H1 (cell line): ENCODE results near the gene CALML4. TPM values are rescaled to one million over a fixed set of nuclear protein-coding genes. Genes with fewer than 3 reads are reported as not detected.

Experiments used
- CTCF ChIA-PET: fragments of 300-600 bp; sonication (Branson Sonifier 250); formaldehyde crosslinking; loops from one replicate; lab custom pipeline; 2021; ENCODE audit not compliant: partially characterized antibody; lab: Charles Lee
- POLR2A ChIA-PET: fragments of 300-600 bp; sonication (Branson Sonifier 250); formaldehyde crosslinking; loops from one replicate; lab custom pipeline; 2021; ENCODE audit warnings: inconsistent platforms; ENCODE audit not compliant: partially characterized antibody; lab: Charles Lee
- DNase-seq, 2 experiments: peaks; one replicate each; pipeline versions ENCODE4 v3.0.0 to v3.0.0-alpha.2; 2010 to 2022; ENCODE audit warnings: low spot score in 2 of 2, low read depth in 1 of 2, mixed read lengths in 1 of 2
- FAIRE-seq: peaks from 2 replicates; lab custom pipeline; 2011; peaks lifted over from hg19 to GRCh38; lab: Jason Lieb, UNC
- H2AFZ ChIP-seq: 2 replicates; pipeline ENCODE4 v1.8.1; 2012; ENCODE audit warnings: low read length, inconsistent platforms
- H2AK5ac ChIP-seq: 2 replicates; pipeline ENCODE4 v1.6.1; 2013; ENCODE audit warnings: low read depth, low read length
- H2BK120ac ChIP-seq: replicated peaks from 2 replicates; pipeline ENCODE3; 2013; ENCODE audit warnings: low read depth, low read length, inconsistent platforms
- H2BK12ac ChIP-seq: 2 replicates; pipeline ENCODE4 v1.6.1; 2013; ENCODE audit warnings: low read depth, low read length
- H2BK15ac ChIP-seq: 2 replicates; pipeline ENCODE4 v1.6.1; 2013; ENCODE audit warnings: low read length
- H2BK20ac ChIP-seq: 2 replicates; pipeline ENCODE4 v1.6.1; 2013; ENCODE audit warnings: low read length
- H2BK5ac ChIP-seq: 2 replicates; pipeline ENCODE4 v1.6.1; 2013; ENCODE audit warnings: low read depth, low read length
- H3K14ac ChIP-seq: 2 replicates; pipeline ENCODE4 v1.6.1; 2013; ENCODE audit warnings: inconsistent platforms; ENCODE audit not compliant: insufficient read length
- H3K18ac ChIP-seq: 2 replicates; pipeline ENCODE4 v1.6.1; 2013; ENCODE audit warnings: low read length; ENCODE audit errors: extremely low read depth
- H3K23ac ChIP-seq: 2 replicates; pipeline ENCODE4 v1.6.1; 2013; ENCODE audit warnings: inconsistent platforms; ENCODE audit not compliant: insufficient read length
- H3K23me2 ChIP-seq: 2 replicates; pipeline ENCODE4 v1.6.1; 2013; ENCODE audit warnings: low read depth, low read length
- H3K27ac ChIP-seq: 2 replicates; pipeline ENCODE4 v1.6.1; 2011; ENCODE audit warnings: low read depth, low read length, inconsistent platforms
- H3K27me3 ChIP-seq, 4 experiments: replicated peaks in 1 of 4; 1 replicate in 1 of 4; 2 replicates in 3 of 4; pipeline versions ENCODE4 v1.6.1 to v1.8.1; 2011 to 2013; ENCODE audit warnings: low read length in 3 of 4, mild to moderate bottlenecking in 3 of 4, inconsistent platforms in 2 of 4, mixed read lengths in 2 of 4, moderate library complexity in 1 of 4; ENCODE audit not compliant: control insufficient read depth in 3 of 4, insufficient read depth in 3 of 4; ENCODE audit errors: extremely low read depth in 1 of 4
- H3K36me3 ChIP-seq, 4 experiments: 2 replicates each; pipeline versions ENCODE4 v1.6.1 to v1.8.1; 2011 to 2013; ENCODE audit warnings: mild to moderate bottlenecking in 4 of 4, low read length in 3 of 4, moderate library complexity in 2 of 4, control low read depth in 1 of 4, inconsistent platforms in 1 of 4; ENCODE audit not compliant: insufficient read depth in 4 of 4, control insufficient read depth in 2 of 4
- H3K4ac ChIP-seq: replicated peaks from 2 replicates; pipeline ENCODE3; 2013; ENCODE audit warnings: low read length, low read depth, mixed read lengths, inconsistent platforms; ENCODE audit not compliant: insufficient read length
- H3K4me1 ChIP-seq, 4 experiments: replicated peaks in 1 of 4; 1 replicate in 1 of 4; 2 replicates in 3 of 4; pipeline versions ENCODE4 v1.6.1 to v1.8.1; 2011 to 2013; ENCODE audit warnings: low read length in 3 of 4, inconsistent platforms in 2 of 4, mixed read lengths in 1 of 4; ENCODE audit not compliant: insufficient read depth in 4 of 4, control insufficient read depth in 3 of 4
- H3K4me2 ChIP-seq, 2 experiments: 2 replicates each; pipeline versions ENCODE4 v1.6.1 to v1.8.1; 2011 to 2013; ENCODE audit warnings: low read depth in 2 of 2, low read length in 2 of 2, control low read depth in 1 of 2, inconsistent platforms in 1 of 2, mild to moderate bottlenecking in 1 of 2; ENCODE audit not compliant: insufficient read depth in 1 of 2
- H3K4me3 ChIP-seq, 4 experiments: fragments of 200-600, 300-600 bp in 1 of 4; sonication (generic), shearing (Covaris generic), sonication (Bioruptor Twin) in 1 of 4; 2 replicates each; pipeline versions ENCODE4 v1.5.1 to v1.8.1; 2011 to 2016; ENCODE audit warnings: low read length in 4 of 4, low read depth in 3 of 4, control low read depth in 2 of 4, inconsistent platforms in 2 of 4, mild to moderate bottlenecking in 2 of 4, mixed read lengths in 1 of 4, moderate library complexity in 1 of 4; ENCODE audit not compliant: insufficient read depth in 2 of 4; ENCODE audit errors: extremely low read depth in 1 of 4
- H3K56ac ChIP-seq: replicated peaks from 2 replicates; pipeline ENCODE3; 2013; ENCODE audit warnings: low read depth, mild to moderate bottlenecking, mixed read lengths, low read length, inconsistent platforms; ENCODE audit not compliant: insufficient read length
- H3K79me1 ChIP-seq: 2 replicates; pipeline ENCODE4 v1.6.1; 2013; ENCODE audit warnings: low read depth, low read length, control low read depth
- H3K79me2 ChIP-seq, 2 experiments: 2 replicates each; pipeline versions ENCODE4 v1.6.1 to v1.8.1; 2012 to 2013; ENCODE audit warnings: low read length in 2 of 2, mild to moderate bottlenecking in 2 of 2, inconsistent platforms in 1 of 2; ENCODE audit not compliant: insufficient read depth in 2 of 2, control insufficient read depth in 1 of 2
- H3K9ac ChIP-seq, 4 experiments: replicated peaks in 1 of 4; 1 replicate in 1 of 4; 2 replicates in 3 of 4; pipeline versions ENCODE4 v1.6.1 to v1.8.1; 2011 to 2013; ENCODE audit warnings: low read depth in 3 of 4, low read length in 3 of 4, control low read depth in 2 of 4, mild to moderate bottlenecking in 2 of 4, moderate library complexity in 2 of 4, inconsistent platforms in 1 of 4; ENCODE audit errors: extremely low read depth in 1 of 4
- H3K9me3 ChIP-seq, 2 experiments: 2 replicates each; pipeline versions ENCODE4 v1.6.1 to v1.8.1; 2012 to 2013; ENCODE audit warnings: mild to moderate bottlenecking in 2 of 2, moderate library complexity in 2 of 2, control low read depth in 1 of 2, inconsistent platforms in 1 of 2, low read depth in 1 of 2, low read length in 1 of 2, mixed read lengths in 1 of 2; ENCODE audit not compliant: insufficient read depth in 2 of 2
- H4K20me1 ChIP-seq, 2 experiments: replicated peaks in 1 of 2; 2 replicates each; pipeline versions ENCODE3 to v1.8.1; 2011 to 2013; ENCODE audit warnings: inconsistent platforms in 2 of 2, low read length in 2 of 2, mild to moderate bottlenecking in 1 of 2; ENCODE audit not compliant: insufficient read depth in 2 of 2, control insufficient read depth in 1 of 2
- H4K5ac ChIP-seq: 2 replicates; pipeline ENCODE4 v1.6.1; 2013; ENCODE audit warnings: low read length, low read depth, mixed read lengths, inconsistent platforms; ENCODE audit not compliant: insufficient read length
- H4K8ac ChIP-seq: 2 replicates; pipeline ENCODE4 v1.8.0; 2013; ENCODE audit warnings: mild to moderate bottlenecking, moderate library complexity, low read length, inconsistent platforms; ENCODE audit not compliant: insufficient read depth; ENCODE audit errors: extremely low read depth
- H4K91ac ChIP-seq: replicated peaks from 2 replicates; pipeline ENCODE3; 2013; ENCODE audit warnings: low read length, mixed read lengths, inconsistent platforms; ENCODE audit not compliant: insufficient read length
- TEAD4 ChIP-seq: IDR thresholded peaks from 2 replicates; pipeline ENCODE4 v1.6.1; 2012; ENCODE audit warnings: low read depth, low read length, inconsistent platforms, mixed read lengths
- WGBS, 2 experiments: shearing (Covaris generic) in 1 of 2; methylation state at CpG; one replicate each; pipeline versions ENCODE4 v1.1.6 to v1.1.7; 2013 to 2015; ENCODE audit warnings: low lambda C conversion rate in 2 of 2, mixed read lengths in 2 of 2, inconsistent platforms in 1 of 2, low coverage in 1 of 2, missing lambda C conversion rate in 1 of 2; ENCODE audit not compliant: insufficient replicate concordance in 2 of 2, insufficient coverage in 1 of 2, insufficient read length in 1 of 2; ENCODE audit errors: extremely low coverage in 1 of 2, missing lambda C conversion rate in 1 of 2; 5-methylcytosine and 5-hydroxymethylcytosine counted together
- polyA plus RNA-seq, 7 experiments: library from polyadenylated mRNA; depleted of rRNA in 3 of 7; stranded (reverse) in 5 of 7; unstranded in 2 of 7; fragments of >200 nt in 5 of 7; fragments of 200-250 nt in 2 of 7; gene quantifications; 1 replicate in 5 of 7; 2 replicates in 1 of 7; 4 replicates in 1 of 7; pipeline versions ENCODE4 v1.2.1 to v1.2.3, GENCODE V29; 2011 to 2013; ENCODE audit warnings: missing spikeins in 2 of 7, mixed read lengths in 2 of 7
- total RNA-seq: library from RNA; stranded (reverse); fragmentation: NEBNext Ultra II Directional; extraction: Animal tissue kit (Norgen Biotek cat#: 25700); gene quantifications from 2 replicates; pipeline ENCODE4 v1.2.1, GENCODE V29; 2021

CALML4 gene
- total and polyA plus RNA-seq, 2 of the 8 experiments (the other 6 are each of a cell fraction or from before 2014, with no cell fraction given) = 3.8 to 12.5 TPM

DNA sequence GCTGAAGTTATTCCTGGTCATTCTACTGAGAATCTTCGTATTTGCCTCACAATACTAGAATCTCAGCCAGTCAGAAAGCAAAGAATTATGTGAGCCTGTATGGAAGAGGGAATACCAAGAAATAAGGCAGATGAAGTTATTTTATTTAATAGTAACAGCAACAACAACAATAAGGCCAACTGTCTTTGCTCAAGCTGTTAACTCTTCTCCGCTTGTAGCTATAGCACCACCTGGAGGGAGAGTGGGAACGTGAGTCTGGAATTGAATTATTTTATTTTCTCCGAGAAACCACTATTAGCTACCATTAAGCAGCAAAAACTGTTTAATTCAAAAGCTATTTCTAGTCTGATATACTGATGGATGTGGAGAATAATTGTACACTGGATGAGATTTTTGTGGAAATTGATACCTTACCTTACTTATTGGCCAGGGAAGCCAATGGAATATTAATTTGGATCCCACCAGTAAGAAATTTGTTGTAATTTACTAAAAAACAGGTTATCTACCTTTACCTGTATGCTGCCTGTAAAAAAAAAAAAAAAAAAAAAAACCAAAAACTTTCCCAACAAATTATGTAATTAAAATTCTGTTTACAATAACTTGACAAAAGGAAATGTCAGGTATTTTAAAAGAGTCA, 50.1 kb downstream of the CALML4 start:
- Histone ChIP-seq H3K23ac (no peak overlapping the region), H4K20me1 (no peaks in the 10 kb centered on the region), H3K23me2 (no peaks in the 10 kb centered on the region), H3K79me2 (no peaks in the 10 kb centered on the region), H3K14ac (no peak overlapping the region), H2AK5ac (no peak overlapping the region), H2BK120ac (no peak overlapping the region), H3K36me3 (peaks cover 0 to 2% (median 0%) of the 10 kb centered on the region in 4 experiments; a peak in 1 of 8 replicates), H3K4me3 (no peak overlapping the region), H2BK15ac (no peak overlapping the region), H3K4ac (no peak overlapping the region), H3K9ac (no peak overlapping the region), H2BK20ac (no peak overlapping the region), H3K18ac (no peak overlapping the region), H3K27ac (no peak overlapping the region), H2BK12ac (no peak overlapping the region), H3K27me3 (no peaks in the 10 kb centered on the region), H4K5ac (no peak overlapping the region), H2BK5ac (no peak overlapping the region), H3K9me3 (no peaks in the 10 kb centered on the region), H4K91ac (no peak overlapping the region), H3K56ac (no peak overlapping the region), H3K79me1 (no peaks in the 10 kb centered on the region), H2AFZ (no peak overlapping the region), H3K4me1 (no peaks in the 10 kb centered on the region), H3K4me2 (no peak overlapping the region), H4K8ac (no peak overlapping the region)
- DNase-seq (peak in 1 of 2 experiments; percentile 5), FAIRE-seq (peak; percentile 86)
- ChIA-PET POLR2A (interaction anchor here (1.4 kb wide), 1 partner anchor 291 kb away, joined by 5 read pairs; no protein-coding TSS in a partner anchor), CTCF (interaction anchor here (0.6 to 4.8 kb wide), 30 partner anchors 8 to 314 kb away, joined by 3 to 33 read pairs (median 4); no protein-coding TSS in a partner anchor)
- 51% methylated on average over 4 of the region's 4 CpGs; no CpG with 5 or more reads in 1 of the 2 experiments for WGBS, 2 experiments
- TF ChIP-seq TEAD4 = no peak
